Measurements from ENCODE around the gene CDH20.
"Not testable (repeated sequence)": the region's sequence is repeated elsewhere in the genome, so short reads cannot be mapped to it uniquely, and the experiment has no call there.

CDH20 gene

DNA sequence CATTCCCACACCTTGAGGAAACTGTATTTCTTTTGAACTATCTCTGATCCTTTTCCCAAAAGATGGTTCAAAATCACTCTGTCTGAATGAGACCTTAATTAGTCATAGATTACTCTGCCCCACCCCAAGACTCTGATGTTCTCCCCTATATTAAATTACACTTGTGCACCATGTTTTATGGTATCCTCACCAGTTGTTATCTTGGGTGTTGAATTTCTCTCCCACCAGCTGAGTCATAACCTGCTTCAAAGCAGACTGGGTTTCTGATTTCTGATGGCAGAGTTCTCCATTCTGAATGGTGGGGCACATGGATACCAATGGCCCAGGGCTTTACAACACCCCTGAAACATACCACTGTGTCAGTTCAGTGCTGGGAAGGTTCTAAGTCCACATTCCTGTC, 15.0 kb downstream of the CDH20 start:
- DNase-seq (ENCODE audit: low read depth): no peak

DNA sequence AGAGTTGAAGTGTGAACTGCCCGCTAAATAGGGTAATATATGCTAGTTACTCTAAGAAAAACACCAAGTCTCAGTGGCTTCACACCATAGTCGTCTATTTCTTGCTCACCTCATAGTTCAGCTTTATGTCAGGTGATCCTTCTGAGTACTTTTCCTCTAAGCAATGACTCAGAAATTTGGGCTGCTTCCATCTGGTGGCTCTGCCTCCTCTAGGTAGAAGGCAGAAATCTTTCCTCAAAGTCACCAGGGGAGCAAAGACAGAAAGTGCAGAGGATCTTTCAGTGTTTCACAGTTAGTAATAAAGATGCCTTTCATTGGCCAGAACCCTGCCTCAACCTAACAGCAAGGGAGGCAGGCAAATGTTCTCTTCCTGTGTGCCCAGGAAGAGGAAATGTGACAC, 17.3 kb downstream of the CDH20 start:
- no peak for DNase-seq (ENCODE audit: low read depth)

DNA sequence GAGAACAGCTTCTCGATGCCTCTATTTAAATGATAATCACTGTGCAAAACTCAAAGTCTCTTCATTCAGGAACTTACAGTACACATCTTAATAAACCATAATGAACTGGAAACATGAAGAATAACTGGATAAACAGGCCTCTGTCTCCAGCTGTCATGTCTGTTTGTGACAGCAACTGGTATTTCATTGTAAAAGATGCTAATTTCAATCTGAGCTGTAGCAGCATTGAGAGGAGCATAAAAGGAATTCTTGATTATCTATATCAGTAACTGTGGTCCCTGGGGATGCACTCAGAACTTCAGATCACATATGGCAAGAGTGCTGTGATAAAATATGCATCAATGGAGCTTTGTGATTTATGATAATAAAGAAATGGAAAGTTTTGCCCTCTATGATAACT, 18.8 kb downstream of the CDH20 start:
- no peak for DNase-seq (ENCODE audit: low read depth)

DNA sequence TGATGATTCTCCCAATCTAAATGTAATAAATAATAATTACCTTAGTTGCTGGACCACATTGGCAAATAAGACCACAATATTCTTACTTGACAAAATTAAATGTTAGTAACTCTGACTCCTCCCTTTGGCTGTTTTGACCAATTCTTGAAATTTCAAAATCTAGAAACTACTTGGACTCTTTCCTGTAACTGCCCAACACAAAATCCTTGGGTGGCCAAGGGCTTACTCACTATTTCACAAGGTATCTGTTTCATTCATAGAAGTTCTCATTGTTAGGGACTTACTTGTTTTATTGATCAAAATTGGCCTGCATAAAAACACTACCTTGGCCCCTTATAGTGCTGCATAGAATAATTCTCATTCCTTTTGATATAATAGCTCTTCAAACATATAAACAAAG, 19.4 kb downstream of the CDH20 start:
- DNase-seq (ENCODE audit: low read depth): no peak

DNA sequence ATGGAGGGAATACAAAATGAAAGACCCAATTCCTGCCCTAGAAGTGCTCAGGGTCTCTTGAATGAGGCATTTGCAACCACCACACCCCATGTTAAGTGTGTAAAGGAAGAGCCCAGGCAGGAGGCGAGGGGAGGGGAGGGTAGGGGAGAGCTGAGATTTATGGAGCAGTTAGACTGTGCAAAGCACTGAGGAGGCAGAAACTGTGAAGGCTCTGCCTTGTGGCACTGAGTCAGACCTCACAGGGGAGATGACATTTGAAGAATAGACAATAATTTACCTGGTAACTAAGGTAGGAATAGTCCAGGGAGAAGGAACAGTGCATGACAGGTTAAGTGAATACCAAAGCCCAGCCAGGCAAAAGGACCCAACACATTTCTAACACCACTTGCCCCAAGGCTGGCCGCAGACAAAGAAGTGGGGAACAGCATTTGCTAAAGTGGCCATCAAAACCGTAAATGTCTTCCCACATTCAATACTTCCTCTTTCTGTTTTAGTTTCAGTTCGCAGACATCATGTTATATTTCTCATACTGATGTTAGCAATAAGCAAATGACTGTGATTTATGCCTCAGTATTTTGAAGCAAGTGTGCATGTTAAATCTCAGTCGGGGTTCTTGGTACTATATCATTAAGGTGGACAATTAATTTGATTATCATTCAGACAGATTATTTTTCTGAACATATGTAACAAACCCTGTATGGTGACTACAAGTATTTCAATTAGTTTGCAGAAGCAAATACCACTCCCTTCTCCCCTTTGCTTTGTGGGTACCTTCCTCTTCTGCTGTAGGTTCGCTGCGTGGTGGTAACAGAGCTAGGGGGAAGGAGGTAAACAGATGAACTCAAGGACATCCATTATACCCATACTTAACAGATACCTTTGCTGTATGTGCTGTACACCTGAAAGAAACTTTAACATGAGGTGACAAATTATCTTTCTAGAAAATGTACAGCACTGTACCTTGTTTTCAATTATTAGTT, 27.5 kb downstream of the CDH20 start:
- DNase-seq (ENCODE audit: low read depth): no peak

DNA sequence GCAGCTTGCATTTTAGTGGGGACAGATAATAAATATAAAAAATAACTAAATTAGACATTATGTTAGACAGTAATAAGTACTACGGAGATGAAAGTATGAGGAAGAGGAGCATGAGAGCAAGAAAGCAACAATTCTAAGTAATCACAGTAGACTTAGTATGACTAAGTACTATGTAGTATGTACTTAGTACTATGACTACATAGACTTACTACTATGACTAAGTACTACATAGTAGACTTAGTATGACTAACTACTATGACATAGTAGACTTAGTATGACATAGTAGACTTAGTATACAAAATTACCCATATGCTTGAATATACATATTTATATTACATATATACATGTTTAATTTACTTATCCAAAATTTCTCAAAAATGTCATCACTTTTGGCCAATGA, 29.3 kb downstream of the CDH20 start:
- DNase-seq (ENCODE audit: low read depth): no peak

DNA sequence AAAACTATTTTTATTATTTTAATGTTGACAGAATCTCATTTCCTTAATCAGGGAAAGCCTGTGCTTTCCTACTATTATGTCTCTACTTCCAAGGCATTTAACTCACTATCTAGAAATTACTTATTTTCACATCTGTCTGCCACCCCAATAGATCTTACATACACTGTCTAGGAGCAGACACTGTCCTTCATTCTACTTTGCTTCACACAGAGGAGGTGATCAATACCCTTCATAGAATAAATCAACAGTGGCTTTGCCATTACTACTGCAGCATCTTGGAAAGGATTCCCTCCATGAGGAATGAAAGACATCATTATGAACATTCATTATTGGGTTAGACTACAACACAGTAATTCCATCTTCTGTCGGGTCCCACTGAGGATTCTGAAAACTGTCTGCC, 31.7 kb downstream of the CDH20 start:
- DNase-seq (ENCODE audit: low read depth): no peak

DNA sequence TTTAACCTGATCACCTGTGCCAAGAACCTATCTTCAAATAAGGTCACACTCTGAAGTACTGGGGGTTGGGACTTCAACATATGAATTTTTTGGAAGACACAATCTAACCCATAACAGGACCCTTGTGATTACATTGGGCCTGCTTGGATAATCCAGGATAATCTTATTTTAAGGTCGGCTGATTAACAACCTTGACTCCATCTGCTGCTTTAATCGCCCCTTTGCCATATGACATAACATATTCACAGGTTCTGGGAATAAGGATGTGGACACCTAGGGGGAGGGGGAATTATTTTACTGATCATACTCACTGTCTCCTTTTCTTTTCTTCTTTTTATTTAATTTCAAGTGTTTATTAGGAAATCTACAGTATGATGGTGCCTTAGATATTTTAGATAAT, 34.8 kb downstream of the CDH20 start:
- DNase-seq (ENCODE audit: low read depth): no peak

DNA sequence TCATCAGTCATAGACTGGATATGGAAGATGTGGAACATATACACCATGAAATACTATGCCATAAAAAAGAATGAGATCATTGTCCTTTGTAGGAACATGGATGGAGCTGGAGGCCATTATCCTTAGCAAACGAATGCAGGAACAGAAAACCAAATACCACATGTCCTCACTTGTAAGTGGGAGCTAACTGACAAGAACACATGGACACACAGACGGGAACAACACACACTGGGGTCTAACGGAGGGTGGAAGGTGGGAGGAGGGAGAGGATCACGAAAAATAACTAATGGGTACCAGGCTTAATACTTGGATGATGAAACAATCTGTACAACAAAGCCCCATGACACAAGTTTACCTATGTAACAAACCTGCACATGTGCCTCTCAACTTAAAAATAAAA, 36.4 kb downstream of the CDH20 start:
- DNase-seq (ENCODE audit: low read depth): not testable (repeated sequence)

DNA sequence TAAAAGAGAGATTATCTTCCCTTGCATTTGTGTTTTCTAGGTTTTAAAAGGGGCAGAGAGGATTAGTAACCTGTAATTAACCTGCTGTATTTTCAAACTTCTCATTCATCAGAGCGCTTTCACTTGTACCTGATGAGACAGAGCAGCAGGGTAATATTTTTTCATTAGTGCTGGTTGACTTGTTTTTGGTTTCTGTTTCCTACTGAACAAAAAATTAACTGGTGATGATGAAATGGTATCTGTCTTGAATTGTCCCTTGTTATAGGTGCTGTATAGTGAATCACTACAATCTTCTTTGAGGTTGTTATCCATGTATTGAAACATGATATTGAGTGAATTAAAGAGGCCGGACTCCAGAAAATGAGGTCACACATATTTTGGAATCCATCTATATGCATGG, 37.9 kb downstream of the CDH20 start:
- DNase-seq (ENCODE audit: low read depth): no peak

DNA sequence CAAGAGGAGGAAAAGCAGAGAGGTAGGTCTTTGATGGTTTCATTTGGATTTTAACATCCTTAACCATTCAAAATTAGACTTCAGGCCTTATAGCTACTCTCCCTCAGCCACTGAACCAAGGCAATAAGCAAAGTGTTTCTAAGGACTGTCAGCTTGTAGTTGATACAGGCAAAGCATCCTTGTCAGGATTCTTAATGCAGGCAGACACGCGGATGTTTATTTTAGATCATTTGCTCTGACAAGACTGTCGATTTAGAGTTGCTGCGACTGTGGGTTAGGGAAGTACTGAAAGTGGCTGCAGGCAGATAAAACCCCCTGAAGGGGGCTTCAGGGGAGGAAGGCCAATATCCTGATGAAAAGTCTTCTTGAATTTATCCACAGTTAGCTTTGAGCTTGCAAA, 46.6 kb downstream of the CDH20 start:
- no peak for DNase-seq (ENCODE audit: low read depth)

DNA sequence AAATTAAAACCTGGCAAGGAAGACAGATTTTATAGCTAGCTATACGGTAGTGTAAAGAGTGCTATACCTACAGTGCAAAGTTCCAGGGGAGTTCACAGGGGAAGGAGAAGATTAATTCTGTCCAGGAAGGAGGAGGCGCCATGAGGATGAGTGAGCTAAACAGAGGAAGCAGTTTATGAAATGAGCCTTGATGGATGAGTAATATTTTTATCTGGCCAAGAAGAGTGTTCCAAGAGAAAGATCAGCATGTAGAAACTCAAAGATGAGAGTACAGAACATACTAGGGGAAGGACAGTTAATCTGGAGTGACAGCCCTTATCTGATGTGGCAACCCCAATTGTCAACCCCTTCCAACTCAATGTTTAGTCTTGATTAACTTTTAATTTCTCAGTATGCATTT, 54.8 kb downstream of the CDH20 start:
- DNase-seq (ENCODE audit: low read depth): no peak

DNA sequence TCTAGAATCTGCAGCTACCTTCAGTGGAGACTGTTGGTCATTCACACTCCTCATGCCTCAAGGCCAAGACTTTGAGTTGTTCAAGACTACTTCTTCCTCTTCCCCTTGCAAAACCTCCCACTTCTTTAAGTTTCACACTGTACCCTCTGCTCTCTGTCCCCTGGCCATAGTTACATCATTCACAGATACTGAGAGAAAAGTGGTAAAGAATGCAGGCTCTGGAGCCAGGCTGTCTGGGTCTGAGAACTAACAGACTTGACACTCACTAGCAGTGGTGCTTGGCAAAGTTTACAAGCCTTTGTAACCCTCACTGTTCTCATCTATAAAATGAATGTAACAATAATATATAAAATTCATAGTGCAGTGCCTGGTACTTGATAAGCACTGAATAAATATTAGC, 61.8 kb downstream of the CDH20 start:
- DNase-seq (ENCODE audit: low read depth): no peak

DNA sequence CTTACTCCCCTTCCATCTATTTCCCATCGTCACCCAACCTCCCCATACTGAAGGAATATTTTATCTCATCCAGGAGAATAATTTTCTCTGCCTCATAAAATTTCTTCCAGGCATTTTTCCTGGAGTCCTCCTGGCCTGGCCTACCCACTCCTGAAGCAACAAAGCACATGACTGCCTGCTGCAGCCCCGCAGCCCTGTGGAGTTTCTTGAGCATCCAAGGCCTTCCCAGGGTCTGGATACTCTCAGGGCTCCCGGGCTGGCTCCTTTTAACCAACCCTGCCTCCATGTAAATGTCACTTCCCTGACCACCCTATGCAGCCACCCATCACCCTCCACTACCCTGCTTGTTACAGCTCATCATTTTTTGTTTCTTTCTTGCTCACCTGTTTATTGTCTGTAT, 64.0 kb downstream of the CDH20 start:
- DNase-seq (ENCODE audit: low read depth): no peak

DNA sequence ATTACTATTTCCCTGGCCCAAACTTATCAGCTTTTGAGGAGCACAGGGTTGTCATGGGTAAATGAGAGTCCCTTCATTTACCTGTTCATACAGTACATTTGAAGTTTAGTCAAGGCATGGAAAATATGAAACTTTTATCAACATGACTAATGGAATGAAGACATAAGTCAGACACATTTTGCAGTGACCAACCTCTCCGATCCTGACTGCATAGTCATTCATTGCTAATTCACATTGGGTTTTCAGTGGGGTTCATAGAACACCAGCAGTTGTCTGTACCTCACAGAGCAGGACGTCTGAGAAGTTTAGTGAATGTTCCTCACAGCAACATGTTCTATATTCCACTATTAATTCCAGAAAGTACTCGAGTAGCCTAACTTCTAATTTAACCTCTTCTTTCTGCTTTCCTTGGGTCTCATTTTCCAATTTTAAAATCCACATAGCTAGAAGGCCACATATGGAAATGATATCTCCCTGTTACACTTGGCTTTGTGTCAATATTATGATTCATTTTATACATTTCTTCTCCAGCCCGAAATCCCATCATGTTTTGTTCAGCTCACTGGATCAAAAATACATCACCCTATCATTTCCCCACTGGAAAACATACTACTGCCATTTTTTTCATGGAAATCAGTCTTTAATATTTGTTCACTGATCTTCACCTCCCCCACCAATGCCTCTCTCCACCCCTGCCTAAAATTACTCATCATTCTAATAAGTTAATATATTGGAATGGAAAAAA, 65.9 kb downstream of the CDH20 start:
- no peak for DNase-seq (ENCODE audit: low read depth)

DNA sequence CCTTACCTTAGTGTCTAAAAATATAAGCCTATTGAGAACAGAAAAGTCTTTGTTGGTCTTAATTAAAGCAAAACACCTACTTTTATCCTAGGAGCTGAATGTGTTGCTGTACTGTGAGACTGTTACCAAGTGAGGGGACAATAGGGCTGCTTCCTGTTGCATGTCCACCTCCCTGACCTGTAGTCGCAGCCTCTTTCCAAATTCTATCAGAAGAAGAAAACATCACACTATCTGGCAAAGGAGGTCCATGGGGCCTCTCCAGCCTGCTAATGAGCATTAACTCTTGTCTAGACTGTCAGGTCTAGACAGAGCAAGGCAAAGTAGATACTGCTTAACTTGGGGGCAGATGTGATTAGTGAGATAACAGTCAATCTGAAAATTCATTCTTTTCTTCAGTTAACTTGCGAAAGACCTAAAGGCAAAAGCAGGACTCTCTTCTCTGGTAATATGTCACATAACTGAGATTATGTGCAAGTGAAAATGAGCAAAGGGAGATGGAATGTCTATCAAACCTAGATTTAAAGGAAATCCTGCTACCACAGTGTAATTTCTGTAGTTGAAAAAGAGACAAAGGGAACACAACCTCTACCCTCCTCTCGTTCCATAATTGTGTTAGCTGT, 66.9 kb downstream of the CDH20 start:
- DNase-seq (ENCODE audit: low read depth): no peak

DNA sequence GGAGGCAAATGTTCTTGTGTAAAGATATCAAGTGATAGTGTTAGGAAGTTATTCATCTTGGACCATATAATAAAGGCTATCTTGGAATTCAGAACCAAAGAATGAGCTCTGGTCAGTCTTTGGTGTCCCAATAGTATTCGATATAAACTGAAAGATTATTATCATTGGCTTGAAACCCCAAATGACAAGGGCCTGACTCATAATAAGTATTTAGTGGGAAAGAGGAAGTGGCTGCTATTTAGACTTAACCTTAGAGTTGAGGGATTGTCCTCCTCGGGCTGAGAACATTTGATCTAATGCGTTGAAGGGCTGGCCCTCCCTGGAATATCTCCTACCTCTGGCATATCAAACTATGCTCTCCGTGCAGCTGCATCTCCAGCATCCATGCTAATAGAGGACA, 67.5 kb downstream of the CDH20 start:
- no peak for DNase-seq (ENCODE audit: low read depth)

DNA sequence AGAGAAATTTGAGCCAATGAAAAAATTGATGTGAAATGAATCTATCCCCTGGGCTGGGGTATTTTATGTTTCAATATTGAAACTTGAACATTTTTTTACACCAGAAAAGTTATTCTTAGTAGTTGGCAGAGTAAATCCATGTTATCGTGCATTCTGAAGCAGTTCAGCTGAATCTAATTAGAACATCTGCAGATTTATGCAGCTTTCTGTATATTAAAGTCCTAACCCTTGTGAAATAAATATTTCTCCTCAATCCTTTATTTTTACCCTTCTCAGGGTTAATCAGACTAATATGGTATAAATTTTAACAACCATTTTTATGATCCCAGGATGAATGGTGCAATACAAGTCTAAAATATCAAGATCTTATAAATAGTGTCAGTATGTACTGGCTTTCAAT, 69.5 kb downstream of the CDH20 start:
- DNase-seq (ENCODE audit: low read depth): no peak

DNA sequence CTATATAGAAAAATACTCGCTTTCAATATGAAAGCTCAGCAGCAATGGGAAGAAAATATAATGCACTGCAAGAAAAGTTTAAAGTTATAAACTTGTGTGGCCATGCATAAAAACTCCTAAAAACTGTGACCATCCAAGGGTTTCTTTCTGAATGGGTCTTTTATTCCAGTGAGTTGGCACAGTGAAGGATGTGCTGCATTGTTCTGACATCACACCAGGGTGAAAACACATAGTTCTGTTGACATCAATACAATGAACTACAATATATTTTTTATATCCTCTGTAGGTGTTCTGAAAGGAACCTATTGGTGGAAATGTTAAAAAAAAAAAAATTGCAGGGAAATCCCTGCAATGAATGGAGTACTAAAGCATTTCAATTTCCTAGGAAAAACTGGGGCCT, 80.2 kb downstream of the CDH20 start:
- DNase-seq (ENCODE audit: low read depth): no peak

DNA sequence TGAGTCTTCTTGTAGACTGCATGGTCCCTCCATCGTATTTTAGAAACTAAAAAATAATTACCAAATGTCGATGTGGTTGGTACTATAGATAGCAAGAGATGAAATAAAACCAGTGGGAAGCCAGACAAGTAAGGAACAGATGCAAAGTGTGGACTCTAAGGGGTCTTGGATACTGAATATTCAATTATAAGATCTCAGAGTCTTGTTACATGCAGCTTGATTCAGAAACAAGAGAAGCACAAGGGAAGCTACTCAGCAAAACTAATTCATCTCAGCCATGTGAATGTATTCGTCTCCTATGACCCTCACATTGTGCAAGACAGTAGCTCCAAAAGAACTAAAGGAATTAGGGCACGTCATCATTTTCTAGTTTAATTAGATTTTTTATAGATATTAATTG, 80.9 kb downstream of the CDH20 start:
- DNase-seq (ENCODE audit: low read depth): no peak

DNA sequence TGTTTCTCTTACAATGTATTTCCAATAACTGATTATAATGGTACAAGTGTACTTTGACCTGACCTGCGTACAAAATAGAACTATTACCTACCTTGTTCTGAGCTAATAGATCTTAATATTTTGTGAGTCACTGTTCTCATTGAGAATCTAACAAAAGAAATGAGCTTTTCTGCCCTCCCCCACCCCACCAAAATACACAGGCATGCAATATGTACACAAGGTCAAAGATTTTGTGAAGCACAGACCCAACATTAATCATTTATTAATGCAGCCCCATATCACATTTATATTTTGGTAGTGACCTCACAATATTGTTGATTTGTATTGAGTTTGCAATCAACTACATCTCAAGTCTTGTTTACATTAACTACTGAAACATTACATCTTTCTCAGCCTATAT, 86.5 kb downstream of the CDH20 start:
- no peak for DNase-seq (ENCODE audit: low read depth)

DNA sequence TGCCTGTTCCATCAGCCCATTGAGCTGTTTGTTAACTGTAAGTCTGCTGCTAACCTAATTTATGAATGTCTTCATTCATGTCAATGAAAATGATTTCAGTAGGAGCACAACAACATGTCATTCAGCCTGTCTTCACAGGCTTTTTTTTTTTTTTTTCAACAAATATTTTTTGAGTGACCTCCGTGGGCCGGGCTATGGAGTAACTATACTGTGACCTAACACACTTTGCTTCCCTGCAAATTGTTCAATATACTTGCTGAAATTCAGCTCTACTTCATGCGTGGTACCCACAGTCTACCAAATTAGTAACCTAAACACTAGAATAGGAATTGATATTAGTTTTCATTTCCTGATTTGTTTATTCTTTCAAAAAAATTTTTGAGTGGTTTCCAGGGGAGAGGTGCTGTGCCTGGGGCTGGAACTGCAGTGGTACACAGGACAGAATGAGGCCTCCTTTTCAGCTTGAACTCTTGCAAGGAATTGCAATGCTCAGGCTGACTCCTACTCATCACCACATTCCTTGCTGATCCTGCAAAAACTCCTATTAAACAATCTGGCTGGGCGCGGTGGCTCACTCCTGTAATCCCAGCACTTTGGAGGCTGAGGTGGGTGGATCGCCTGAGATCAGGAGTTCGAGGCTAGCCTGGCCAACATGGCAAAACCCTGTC, 87.1 kb downstream of the CDH20 start:
- no peak for DNase-seq (ENCODE audit: low read depth)

All from T follicular helper cell (primary cell).